Mesodermal cell (in vitro differentiated cells): Measurements from ENCODE around the gene PKD1.
A peak's percentile ranks its signal among the peaks of the same experiment; 100 is the strongest.

Experiments used
- H3K27ac ChIP-seq: 2 replicates; pipeline ENCODE4 v1.7.0; 2013; ENCODE audit warnings: mild to moderate bottlenecking, low read depth, low read length, moderate library complexity; ENCODE audit not compliant: severe bottlenecking
- H3K36me3 ChIP-seq: 2 replicates; pipeline ENCODE4 v1.7.1; 2013; ENCODE audit warnings: mild to moderate bottlenecking, low read length, moderate library complexity; ENCODE audit not compliant: control insufficient read depth, insufficient read depth
- H3K4me1 ChIP-seq: one replicate; pipeline ENCODE4 v1.7.1; 2013; ENCODE audit warnings: mild to moderate bottlenecking, low read length; ENCODE audit not compliant: insufficient read depth, control insufficient read depth, poor library complexity, severe bottlenecking
- H3K4me3 ChIP-seq: 2 replicates; pipeline ENCODE4 v1.7.0; 2013; ENCODE audit warnings: low read length, control low read depth, mild to moderate bottlenecking; ENCODE audit not compliant: insufficient read depth, poor library complexity, severe bottlenecking; ENCODE audit errors: extremely low read depth
- H3K9me3 ChIP-seq: 2 replicates; pipeline ENCODE4 v1.7.1; 2013; ENCODE audit warnings: mild to moderate bottlenecking, low read length, moderate library complexity; ENCODE audit not compliant: control insufficient read depth
- WGBS, 2 experiments: methylation state at CpG; one replicate each; pipeline ENCODE4 v1.1.5; 2013; ENCODE audit warnings: missing lambda C conversion rate in 2 of 2; ENCODE audit not compliant: insufficient coverage in 2 of 2; 5-methylcytosine and 5-hydroxymethylcytosine counted together

Gene PKD1

DNA sequence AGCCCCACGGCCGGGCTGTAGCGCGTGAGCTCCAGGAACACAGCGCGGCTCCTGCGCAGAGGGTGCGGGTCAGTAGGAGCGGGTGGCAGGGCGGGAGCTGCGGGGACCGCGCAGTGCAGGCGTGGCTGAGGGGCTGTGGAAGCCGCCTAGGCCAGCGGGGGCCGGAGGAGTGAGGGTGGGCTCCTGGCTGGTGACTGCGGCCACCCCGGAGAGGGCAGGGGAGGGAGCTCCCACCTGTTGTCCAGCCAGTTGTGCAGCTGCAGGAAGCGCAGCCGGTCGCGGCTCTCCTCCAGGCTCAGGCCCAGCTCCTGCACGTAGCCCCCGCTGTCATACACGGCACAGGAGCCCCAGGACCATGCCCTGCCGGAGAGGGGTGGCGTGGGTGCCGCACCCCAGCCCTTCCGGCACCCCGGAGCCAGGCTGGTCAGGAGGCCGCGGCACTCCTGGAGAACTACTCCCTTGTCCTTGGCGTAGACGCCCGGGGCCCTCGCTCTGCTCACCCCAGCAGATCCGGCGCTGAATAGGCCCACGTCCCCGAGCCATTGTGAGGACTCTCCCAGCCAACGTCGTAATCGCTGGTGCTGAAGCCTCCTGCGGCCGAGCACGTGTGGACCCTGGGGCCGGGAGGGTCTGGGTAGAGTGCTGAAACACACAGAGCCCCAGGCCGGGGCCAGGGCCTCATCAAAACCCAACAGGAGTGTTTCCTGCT is 44.0 kb downstream of the PKD1 start:
- peaks cover 7% of the 10 kb centered on the region for H3K4me1 ChIP-seq
- H3K27ac ChIP-seq = no peak overlapping the region
- 44 to 45% methylated on average over 47 to 48 of the region's 49 CpGs for WGBS, 2 experiments
- H3K9me3 ChIP-seq = no peaks in the 10 kb centered on the region
- peak overlapping the region; percentile 31 for H3K4me3 ChIP-seq
- H3K36me3 ChIP-seq = peaks cover 63% of the 10 kb centered on the region

DNA sequence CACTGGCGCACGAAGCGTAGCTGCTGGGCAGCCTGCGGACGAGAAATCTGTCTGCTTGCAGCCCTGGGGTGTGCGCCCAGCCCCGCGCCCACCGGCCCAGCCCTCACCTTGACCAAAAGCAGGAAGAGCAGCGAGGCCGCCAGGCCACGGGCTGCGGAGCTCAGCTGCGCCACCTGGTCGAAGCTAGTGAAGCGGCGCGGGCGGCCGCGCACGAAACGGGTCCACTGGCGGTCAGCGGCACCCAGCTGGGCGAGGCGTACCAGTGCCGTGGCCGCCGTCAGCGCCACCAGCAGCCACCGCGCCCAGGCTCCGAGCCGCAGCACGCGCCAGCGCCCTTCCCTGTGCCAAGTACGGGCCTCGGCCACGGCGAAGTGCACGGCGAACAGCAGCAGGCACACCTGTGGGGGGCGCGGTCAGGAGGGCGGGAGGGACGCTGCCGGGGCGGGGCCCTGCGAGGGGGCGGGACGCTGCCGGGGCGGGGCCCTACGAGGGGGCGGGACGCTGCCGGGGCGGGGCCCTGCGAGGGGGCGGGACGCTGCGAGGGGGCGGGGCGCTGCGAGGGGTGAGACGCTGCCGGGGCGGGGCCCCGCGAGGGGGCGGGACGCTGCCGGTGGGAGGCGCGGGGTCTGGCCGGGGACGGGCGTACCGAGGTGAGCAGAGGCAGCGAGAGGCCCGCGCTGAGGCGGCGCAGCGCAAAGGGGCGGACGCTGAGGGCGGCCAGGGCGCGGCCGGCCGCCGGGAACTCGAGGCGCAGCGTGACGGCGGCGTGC is 44.7 kb downstream of the PKD1 start:
- H3K36me3 ChIP-seq = peaks cover 63% of the 10 kb centered on the region
- H3K9me3 ChIP-seq = no peaks in the 10 kb centered on the region
- no peak overlapping the region for H3K27ac ChIP-seq
- H3K4me3 ChIP-seq = peak overlapping the region; percentile 31
- peaks cover 7% of the 10 kb centered on the region for H3K4me1 ChIP-seq
- 18 to 21% methylated on average over 60 to 75 of the region's 101 CpGs for WGBS, 2 experiments

GRCh38 chr16:2090481-2090776 is 45.3 kb downstream of the PKD1 start:
- Histone ChIP-seq H3K9me3 (no peaks in the 10 kb centered on the region), H3K36me3 (peaks cover 63% of the 10 kb centered on the region), H3K27ac (no peak overlapping the region), H3K4me3 (no peak overlapping the region), H3K4me1 (peaks cover 7% of the 10 kb centered on the region)
- WGBS, 2 experiments = 93 to 97% methylated on average over 12 to 14 of the region's 14 CpGs

- Histone ChIP-seq H3K36me3 (peaks cover 63% of the 10 kb centered on the region), H3K4me1 (peaks cover 7% of the 10 kb centered on the region), H3K4me3 (no peak overlapping the region), H3K9me3 (no peaks in the 10 kb centered on the region), H3K27ac (no peak overlapping the region)
- 94 to 97% methylated on average over 42 to 44 of the region's 44 CpGs for WGBS, 2 experiments
Observed at GRCh38 chr16:2089706-2090480, 45.8 kb downstream of the PKD1 start.

DNA sequence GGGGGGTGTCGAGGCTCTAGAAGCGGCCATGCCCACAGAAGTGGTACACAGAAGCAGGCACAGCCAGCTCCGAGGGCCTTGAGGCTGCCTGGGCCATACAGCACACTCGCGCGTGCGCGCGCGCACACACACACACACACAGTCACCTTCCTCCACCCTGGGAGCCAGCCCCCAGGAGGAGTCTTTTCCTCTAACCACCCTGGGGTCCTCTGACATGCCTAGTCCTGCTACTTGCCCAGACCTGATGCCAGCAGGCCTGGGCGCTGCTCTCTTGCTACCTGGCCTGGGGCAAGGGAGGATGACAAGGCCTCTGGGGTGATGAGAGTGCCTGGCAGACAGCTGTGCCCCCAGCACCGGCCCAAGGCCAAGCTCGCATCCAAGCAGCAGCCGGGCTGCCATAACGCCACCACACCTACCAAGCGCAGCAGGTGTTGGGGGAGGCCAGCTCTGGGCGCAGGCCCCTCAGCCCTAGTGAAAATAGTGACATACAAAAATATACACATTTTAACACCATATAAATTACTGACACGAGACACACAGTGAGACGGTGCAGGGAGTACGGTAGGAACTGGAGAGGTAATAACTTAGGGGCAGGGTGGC is 46.8 kb downstream of the PKD1 start:
- no peak overlapping the region for H3K27ac ChIP-seq
- H3K4me1 ChIP-seq = peaks cover 7% of the 10 kb centered on the region
- H3K4me3 ChIP-seq = no peak overlapping the region
- H3K36me3 ChIP-seq = peaks cover 65% of the 10 kb centered on the region
- no peaks in the 10 kb centered on the region for H3K9me3 ChIP-seq
- 98% methylated on average over 8 to 17 of the region's 20 CpGs for WGBS, 2 experiments

DNA sequence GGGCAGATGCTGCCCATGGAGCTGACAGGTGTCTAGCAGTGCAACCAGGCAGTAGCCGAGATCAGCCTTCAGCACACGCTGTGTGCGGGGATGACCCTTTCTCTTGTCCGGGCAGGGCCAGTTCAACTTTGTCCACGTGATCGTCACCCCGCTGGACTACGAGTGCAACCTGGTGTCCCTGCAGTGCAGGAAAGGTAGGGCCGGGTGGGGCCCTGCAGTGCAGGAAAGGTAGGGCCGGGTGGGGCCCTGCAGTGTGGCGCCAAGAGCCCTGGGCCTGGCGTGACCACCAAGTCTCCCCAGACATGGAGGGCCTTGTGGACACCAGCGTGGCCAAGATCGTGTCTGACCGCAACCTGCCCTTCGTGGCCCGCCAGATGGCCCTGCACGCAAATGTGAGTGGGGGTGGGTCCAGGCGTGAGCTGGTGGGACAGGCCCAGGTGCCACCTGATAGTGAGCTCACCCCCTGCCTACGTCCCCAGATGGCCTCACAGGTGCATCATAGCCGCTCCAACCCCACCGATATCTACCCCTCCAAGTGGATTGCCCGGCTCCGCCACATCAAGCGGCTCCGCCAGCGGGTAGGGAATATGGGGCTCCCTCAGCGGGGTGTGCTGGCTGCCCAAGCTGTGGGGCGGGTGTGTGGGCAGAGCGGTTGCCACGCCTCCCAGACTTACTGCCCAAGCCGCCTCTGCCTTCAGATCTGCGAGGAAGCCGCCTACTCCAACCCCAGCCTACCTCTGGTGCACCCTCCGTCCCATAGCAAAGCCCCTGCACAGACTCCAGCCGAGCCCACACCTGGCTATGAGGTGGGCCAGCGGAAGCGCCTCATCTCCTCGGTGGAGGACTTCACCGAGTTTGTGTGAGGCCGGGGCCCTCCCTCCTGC is 47.7 kb downstream of the PKD1 start:
- no peak overlapping the region for H3K27ac ChIP-seq
- peaks cover 59% of the 10 kb centered on the region for H3K36me3 ChIP-seq
- H3K4me3 ChIP-seq = no peak overlapping the region
- WGBS, 2 experiments = 98% methylated on average over 39 to 41 of the region's 41 CpGs
- H3K9me3 ChIP-seq = no peaks in the 10 kb centered on the region
- peaks cover 7% of the 10 kb centered on the region for H3K4me1 ChIP-seq

GRCh38 chr16:2086812-2087747 is 48.6 kb downstream of the PKD1 start:
- Histone ChIP-seq H3K36me3 (peaks cover 58% of the 10 kb centered on the region), H3K4me3 (no peak overlapping the region), H3K9me3 (no peaks in the 10 kb centered on the region), H3K27ac (no peak overlapping the region), H3K4me1 (peaks cover 3% of the 10 kb centered on the region)
- 89 to 97% methylated on average over 26 to 27 of the region's 30 CpGs for WGBS, 2 experiments

- Histone ChIP-seq H3K4me1 (no peaks in the 10 kb centered on the region), H3K36me3 (peaks cover 60% of the 10 kb centered on the region), H3K27ac (no peak overlapping the region), H3K9me3 (no peaks in the 10 kb centered on the region), H3K4me3 (no peak overlapping the region)
- WGBS, 2 experiments = 94 to 96% methylated on average over 22 to 24 of the region's 27 CpGs
Observed at GRCh38 chr16:2086106-2086742, 49.5 kb downstream of the PKD1 start.

DNA sequence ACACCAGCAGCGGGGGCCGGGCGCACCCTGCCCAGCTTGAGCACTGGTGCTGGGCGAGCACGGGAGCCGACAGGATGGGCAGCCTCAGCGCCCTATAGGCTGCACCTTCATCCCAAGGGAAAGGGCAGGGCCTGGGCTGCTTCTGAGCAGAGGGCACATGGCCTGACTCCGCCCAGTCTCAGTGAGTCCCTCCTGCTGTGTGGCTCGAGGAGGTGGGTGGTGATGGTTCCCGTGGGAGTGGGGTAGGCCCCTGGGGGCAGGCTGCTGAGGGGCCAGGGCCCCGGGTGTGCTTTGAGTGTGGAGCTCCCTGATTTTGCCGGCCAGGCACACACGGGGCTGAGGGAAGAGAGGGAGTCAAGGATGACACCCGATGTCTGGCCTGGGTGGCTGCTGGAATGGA is 50.0 kb downstream of the PKD1 start:
- Histone ChIP-seq H3K27ac (no peak overlapping the region), H3K9me3 (no peaks in the 10 kb centered on the region), H3K4me1 (no peaks in the 10 kb centered on the region), H3K36me3 (peaks cover 65% of the 10 kb centered on the region), H3K4me3 (no peak overlapping the region)
- 95 to 96% methylated on average over 8 to 10 of the region's 14 CpGs for WGBS, 2 experiments
